ENCODE measurements around the gene NCBP3.

DNA sequence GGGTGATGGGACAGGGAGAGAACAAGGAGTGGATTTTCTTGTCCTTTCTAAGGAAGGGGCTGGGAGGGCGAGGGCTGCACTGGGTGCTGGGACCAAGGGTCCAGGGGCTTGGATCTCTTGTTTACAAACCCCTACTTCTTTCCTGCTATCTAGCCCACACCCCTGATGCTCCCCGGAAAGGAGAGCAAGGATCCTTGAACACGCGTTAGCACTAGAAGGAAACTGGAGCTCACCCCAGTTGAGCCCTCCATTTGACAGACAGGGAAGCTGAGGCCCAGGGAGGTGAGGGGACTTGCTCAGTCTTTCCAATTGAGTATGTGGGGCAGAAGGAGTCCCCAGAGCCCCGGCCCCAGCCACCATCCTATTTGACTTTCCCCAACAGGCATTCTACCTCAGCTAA, 40.5 kb downstream of the NCBP3 start:
- TF ChIP-seq, protein P1, sequence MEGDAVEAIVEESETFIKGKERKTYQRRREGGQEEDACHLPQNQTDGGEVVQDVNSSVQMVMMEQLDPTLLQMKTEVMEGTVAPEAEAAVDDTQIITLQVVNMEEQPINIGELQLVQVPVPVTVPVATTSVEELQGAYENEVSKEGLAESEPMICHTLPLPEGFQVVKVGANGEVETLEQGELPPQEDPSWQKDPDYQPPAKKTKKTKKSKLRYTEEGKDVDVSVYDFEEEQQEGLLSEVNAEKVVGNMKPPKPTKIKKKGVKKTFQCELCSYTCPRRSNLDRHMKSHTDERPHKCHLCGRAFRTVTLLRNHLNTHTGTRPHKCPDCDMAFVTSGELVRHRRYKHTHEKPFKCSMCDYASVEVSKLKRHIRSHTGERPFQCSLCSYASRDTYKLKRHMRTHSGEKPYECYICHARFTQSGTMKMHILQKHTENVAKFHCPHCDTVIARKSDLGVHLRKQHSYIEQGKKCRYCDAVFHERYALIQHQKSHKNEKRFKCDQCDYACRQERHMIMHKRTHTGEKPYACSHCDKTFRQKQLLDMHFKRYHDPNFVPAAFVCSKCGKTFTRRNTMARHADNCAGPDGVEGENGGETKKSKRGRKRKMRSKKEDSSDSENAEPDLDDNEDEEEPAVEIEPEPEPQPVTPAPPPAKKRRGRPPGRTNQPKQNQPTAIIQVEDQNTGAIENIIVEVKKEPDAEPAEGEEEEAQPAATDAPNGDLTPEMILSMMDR (IDR thresholded peaks at IDR 0.05), result no peak
- no peak for TF ChIP-seq ZFX (IDR thresholded peaks at IDR 0.05; ENCODE audit: borderline replicate concordance)

Data from 22Rv1 (cell line).